Measurements from ENCODE around the gene PPFIA2.

The PPFIA2 gene

DNA sequence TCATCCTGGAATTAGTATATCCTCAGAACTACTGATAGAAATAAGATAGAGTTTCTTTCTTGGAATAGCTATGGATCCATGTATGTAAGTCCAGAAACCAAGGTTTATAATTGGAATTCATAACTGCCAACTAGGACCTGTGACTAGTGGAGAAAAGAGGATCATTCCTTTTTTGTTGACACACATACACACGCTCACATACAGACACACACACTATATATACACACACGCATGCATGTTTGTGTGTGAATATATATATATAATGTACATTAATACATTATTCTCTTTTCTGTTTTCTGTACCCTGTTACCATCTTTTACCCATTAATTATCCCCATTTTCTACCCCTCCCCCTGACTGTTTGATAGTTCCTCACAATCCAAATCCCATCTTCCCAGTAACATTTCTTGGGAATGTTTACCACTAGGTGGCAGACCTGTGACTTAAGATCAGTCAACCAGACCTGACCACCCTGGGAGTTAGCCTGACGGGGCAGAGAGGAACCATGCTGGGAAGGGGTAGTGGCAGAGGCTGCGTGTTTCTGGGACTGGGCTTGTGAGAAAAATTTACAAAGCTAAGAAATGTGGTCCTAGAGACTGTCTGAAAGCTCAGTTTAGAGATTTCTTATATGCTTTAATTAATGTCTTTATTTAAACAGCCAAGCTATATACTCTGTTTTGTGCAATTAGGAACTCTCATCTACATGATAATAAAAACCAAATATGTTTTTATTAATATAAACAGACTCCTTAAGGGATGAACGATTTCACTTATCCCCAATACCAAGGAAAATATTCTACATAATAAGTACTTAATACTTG, 308.0 kb downstream of the PPFIA2 start:
- no peak for DNase-seq (ENCODE audit: low read depth, low spot score)

DNA sequence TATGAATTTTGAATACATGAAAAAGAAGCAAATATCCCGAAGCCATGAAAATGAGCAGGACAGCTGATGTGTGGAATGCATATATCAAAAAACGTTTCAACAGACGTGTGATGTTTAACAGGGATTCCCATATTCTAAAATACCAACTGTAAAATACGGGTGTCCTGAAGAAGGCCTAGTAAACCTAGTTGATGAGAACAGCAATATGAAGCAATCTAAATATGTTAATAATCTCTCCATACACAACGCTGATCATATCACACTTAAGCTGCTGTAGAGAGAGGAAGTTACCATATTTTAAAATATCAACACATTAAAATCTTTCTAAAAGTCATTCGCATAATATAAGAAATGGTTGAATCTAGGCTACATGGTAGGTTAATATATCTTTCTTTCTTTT, 317.5 kb downstream of the PPFIA2 start:
- no peak for DNase-seq (ENCODE audit: low read depth, low spot score)

DNA sequence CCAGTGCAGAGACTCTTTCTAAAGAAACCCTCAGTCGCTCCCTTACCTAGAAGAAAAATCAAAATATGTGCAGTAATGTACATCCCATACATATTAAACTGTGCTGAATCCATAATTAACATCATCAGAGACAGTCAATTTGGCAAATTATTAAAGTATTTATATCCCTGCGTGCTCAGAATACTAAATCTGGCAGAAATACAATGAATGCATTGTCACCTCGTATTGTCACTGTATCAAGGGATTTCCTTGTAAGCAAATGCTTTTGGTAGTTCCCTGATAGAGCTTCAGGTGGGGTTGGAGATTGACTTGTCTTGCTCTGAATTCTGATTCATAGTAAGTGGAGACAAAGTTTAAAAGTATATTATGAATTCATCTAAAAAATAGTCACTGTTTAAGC, 319.1 kb downstream of the PPFIA2 start:
- DNase-seq (ENCODE audit: low read depth, low spot score): no peak

DNA sequence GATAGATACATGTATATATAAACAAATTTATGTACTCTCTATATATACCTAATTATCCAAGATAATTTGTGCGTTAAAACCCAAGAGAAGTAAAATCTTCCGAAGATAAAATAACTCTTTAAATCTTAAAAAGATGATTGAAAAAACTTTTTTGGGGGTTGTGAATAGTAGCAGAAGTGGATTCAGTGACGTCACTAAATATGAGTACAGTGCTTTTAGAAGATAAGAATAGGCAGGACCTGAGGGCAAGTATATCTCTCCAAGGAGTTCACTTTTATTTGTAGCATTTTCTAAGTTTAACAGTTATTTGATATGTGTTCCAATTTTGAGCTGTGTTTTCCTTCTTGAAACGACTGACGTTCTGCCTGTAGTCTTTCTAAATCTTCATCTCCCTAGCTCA, 319.8 kb downstream of the PPFIA2 start:
- no peak for DNase-seq (ENCODE audit: low read depth, low spot score)

DNA sequence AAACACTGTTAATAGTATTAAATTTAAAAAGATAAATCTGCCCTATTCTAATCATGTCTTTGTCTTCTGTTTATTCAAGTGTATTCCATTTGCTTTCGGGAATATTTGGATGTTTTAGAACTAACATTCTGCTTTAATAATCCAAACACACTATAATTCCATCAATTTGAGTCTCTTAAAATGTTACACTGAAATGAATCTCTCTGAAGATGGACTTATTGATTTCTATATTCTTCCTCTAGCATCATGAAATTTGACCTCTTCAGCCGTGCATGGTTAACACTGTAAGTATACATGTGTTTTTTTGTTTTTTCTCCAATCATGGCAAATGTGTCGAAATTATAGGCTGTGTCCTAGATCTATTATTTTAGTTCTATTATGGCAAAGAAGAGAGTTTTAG, 342.1 kb downstream of the PPFIA2 start:
- no peak for DNase-seq (ENCODE audit: low read depth, low spot score)

DNA sequence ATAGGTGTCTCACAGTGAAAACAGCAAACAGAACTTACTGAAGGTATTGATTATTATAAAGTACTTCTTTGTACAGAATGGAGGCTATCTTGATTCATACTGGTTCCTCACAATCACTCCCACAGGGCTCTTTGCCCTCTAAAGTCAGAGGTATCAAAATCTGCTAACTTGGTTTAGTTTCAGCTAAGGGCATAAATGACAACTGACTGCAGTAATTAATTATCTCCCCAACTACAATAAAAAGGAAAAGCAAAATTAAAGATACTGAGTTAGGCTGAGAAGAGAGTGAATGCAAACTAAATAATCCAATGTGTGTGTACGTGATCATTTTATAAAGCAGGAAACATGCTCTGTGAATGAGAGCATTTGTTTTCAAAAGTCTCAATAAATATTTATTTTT, 342.6 kb downstream of the PPFIA2 start:
- DNase-seq (ENCODE audit: low read depth, low spot score): no peak

DNA sequence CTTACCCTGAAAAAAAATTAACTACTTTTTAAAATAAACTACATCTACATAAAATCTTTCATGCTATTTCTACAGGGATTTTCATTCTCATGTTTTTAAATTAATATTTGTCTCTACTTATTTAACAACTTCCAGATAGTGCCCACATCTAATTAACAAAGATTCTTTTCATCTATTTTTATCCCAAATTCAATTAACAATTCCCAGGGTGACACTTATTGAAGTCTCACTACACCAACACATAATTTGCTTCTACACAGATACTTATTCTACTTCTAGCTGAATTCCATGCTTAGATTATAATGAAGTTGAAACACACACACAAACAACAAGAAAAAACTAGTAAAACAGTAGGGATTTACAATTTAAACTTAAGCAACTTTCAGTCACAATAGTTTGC, 344.7 kb downstream of the PPFIA2 start:
- DNase-seq (ENCODE audit: low read depth, low spot score): no peak

DNA sequence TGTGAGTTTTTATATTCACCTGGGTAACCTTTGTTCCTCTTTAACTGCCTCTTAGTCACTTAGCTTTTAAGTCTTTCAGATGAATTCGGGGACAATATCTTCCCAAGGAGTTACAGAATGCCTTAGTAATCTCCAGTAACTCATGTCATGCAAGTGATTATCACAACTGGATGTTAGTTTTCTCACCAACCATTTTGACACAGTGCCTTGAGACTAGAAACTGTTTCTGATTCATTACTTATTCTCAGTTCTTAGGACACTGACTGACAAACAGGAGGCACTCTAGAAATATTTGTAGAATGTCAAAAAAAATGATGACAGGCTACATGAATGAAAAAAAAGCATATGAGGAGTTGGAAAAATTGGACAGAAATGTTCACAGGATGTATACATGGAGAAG, 346.2 kb downstream of the PPFIA2 start:
- no peak for DNase-seq (ENCODE audit: low read depth, low spot score)

DNA sequence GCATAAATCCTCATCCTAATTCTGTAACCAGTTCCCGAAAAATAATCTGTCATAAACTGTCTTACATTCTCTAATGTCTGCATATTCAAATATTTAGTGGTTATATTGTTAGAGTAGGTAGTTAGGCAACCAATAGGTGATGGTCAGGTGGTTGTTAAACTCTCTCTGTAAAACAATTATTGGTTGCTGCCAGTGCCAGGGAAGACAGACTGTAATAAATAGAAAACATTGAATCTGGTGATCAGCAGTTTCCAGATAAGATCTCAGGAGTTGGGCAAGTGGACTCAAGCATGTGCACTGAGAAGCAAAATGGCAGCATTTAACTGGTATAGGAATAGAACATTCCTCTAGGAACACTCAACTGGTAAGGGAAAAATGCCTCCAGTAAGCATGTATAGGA, 355.8 kb downstream of the PPFIA2 start:
- DNase-seq (ENCODE audit: low read depth, low spot score): no peak

DNA sequence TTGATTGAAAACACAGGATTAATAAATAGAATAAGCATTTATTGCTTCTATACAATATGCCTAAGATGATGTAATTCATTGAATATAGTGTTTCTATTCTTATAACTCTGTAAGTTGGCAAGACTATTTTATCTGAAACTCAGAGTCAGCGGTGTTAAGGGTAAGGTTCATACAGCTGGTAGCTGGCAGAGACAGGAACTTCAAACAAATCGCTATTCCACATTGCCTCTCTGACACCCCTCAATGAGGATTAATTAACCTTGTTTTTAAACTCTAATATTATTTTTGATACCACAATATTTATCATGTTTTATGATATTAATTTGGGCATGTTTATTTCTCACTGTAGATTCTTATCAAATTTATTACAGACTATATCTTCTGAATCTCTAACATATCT, 357.9 kb downstream of the PPFIA2 start:
- no peak for DNase-seq (ENCODE audit: low read depth, low spot score)

DNA sequence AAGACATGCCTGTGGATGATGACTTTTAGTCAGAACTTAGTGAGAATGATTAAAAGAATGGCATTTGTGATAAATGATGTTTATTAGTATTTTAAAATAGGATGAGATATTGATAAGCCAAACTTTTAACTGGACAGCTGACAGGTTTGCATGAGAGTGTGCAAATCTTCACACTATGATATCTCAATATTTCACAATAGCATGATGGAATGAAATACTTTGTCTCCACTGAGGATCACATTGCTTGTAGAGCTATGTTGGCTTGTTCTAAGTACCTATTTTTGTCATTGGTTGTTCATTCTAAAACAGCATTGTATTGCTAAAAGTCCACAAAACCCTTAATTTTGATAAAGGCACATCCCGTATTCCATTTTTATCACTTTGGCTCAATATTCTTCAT, 359.1 kb downstream of the PPFIA2 start:
- no peak for DNase-seq (ENCODE audit: low read depth, low spot score)

DNA sequence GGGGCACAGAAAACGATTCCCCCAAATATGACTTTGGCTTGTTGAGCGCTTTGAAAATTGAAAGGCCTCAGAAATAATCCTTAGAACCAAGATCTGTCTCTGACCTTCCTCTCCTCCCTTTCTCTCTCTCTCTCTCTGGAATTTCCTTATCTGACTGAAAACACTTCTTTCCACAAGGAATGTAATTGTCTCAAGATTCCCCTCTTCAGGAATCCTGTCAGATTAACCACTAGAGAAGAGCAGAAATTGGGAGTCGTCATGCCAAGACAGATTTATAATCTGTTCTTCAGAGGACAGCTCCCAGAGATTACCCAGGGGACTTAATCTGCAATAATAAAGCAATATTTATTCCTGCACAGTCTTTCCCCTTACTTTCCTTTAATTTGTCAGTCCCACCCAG, 363.7 kb downstream of the PPFIA2 start:
- no peak for DNase-seq (ENCODE audit: low read depth, low spot score)

DNA sequence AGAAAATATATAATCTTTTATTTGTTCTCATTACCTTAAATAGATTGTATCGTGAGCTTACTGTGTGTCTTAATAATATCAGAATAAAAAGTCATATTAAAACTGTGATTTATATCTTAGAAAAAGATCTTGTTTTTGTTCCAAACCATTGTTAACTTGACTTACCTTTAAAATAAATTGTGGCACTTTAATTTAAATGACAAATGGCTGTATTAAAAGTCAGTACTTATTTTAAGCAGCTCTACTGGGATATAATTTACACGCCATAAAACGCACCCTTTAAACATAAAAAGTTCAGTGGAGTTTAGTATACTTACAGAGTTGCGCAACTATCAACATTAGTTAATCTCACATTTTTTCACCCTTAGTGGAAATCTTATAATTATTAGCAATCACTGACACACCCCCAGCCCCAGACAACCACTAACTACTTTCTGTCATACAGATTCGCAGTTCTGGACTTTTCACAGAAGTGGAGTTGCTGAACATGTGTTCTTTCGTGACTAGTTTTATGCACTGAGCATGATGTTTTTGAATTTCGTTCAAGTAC, 369.5 kb downstream of the PPFIA2 start:
- DNase-seq (ENCODE audit: low read depth, low spot score): no peak

DNA sequence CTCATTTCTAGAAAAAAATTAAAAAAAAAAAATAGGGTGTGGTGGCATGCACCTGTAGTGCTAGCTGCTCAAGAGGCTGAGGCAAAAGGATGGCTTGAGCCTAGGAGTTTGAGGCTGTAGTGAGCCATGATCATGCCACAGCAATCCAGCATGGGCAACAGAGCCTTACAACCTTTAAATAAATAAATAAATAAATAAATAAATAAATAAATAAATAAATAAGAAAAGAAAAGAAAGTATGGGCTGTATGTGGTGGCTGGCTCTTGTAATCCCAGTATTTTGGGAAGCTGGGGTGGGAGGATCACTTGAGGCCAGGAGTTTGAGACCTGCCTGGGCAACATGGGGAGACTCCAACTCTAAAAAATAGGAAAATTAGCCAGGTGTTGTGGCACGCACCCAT, 373.0 kb downstream of the PPFIA2 start:
- DNase-seq (ENCODE audit: low read depth, low spot score): no peak

DNA sequence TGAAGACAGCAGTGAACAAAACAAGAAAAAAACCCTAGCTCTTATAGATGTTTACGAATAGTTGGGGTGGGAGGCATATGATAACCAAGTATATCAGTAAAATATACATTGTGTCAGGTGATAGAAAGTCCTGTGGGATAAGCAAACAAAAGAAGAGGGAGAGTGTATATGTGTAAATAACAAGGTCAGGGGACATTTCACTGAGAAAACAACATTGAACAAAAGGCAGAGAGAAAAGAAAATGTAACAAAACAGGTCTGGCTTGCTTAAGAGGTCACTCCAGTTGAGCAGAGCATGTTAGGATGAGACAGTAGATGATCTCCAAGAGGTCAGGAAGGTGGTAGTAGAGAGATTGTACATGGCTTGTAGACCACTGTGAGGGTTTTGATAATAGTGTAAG, 377.2 kb downstream of the PPFIA2 start:
- no peak for DNase-seq (ENCODE audit: low read depth, low spot score)

DNA sequence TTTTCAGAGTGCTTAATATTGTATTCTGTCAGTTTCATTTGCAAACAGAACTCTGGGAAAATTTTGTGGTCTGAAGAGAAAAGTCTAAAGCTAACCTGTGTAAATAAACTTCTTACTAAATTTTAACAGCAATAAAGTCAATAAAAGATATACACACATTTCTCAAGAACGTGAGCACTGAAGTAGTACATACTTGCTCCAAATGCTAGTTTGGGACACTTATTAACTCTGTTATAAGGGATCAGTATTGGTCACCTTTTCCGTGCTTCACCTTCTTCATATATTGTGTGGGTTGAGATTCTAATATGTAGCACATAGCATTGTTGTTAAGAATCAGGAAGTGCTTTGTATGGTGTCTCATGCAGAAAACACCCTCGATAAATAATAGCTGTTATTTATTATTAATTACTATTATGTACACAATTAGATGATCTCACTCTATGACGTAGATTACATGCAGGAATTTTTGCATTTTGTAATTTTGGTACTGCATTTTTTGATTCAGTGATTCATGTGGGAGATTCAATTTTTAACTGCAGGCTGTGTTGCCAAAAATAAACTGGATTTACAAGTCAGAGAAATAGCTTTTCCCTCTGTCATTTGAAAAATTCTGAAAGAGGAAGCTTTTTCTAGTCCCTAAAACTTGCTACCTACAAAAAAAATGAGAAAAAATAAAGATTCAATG, 380.4 kb downstream of the PPFIA2 start:
- no peak for DNase-seq (ENCODE audit: low read depth, low spot score)

DNA sequence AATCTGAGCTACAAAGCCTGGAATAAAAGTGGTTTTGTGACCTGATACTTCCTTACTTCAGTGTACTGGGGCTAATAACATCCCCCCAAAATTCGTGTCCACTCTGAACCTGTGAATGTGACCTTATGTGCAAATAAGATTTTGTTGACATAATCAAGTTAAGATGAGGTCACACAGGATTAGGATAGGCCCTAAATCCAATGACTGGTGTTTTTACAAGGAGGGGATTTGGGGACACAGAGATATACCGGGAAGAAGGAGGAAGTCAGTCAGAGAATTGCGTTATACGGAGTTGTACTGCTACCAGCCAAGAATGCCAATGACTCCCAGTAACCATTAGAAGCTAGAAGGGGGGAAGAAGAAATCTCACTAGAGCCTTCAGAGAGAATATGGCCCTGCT, 381.4 kb downstream of the PPFIA2 start:
- no peak for DNase-seq (ENCODE audit: low read depth, low spot score)

DNA sequence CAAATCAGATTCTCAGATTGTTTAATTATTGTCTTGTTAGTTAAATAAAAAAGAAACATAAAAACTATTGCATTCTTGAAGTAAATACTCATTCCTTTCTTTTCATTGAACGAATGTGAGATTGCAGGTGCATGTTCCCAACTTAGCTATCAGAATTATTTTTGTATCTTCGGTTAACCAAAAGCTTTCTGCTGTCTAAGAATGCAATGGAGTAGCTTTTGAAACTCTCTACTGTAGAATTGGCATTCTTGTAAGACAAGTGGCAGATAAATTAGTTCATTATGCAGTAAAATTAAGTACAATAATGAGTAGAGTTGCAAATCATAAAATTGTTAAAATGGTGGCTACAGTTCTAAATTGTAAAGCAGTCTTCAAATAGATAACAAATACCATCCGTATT, 383.2 kb downstream of the PPFIA2 start:
- no peak for DNase-seq (ENCODE audit: low read depth, low spot score)

DNA sequence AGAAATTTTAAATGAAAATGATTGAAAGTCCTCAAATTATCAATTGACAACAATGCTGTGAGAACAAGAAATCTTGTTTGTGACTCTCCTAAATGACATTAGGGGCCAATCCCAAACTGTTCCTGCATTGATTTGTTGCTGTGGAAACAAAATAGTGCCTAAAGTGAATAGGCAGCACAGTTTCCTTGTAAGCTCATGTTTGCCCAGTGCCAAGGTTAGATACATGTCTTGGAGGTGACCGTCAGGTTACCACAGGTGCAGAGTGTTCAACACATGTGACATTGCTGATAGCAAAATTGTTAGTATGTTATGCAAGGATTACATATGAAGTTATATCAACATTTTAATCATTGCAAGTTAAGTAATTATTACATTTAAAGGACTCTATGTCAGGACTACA, 388.7 kb downstream of the PPFIA2 start:
- DNase-seq (ENCODE audit: low read depth, low spot score): no peak

DNA sequence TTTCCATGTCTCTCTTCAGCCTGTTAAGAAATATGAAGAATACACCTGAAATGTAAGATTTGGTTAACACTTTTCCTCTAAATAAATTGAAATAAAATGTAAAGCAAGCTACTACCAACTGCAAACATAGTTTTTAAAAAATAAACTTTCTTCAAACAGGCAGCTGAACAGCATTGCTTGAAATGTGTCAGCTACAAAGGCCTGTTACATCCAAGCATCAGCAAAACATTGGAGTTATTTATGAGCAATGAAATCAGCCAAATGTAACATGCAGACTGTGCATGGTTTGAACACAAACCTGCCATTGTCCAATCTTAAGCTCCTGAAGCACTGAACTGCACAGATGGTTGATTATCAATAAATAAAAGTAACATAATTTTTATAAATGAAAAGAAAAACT, 390.0 kb downstream of the PPFIA2 start:
- no peak for DNase-seq (ENCODE audit: low read depth, low spot score)

DNA sequence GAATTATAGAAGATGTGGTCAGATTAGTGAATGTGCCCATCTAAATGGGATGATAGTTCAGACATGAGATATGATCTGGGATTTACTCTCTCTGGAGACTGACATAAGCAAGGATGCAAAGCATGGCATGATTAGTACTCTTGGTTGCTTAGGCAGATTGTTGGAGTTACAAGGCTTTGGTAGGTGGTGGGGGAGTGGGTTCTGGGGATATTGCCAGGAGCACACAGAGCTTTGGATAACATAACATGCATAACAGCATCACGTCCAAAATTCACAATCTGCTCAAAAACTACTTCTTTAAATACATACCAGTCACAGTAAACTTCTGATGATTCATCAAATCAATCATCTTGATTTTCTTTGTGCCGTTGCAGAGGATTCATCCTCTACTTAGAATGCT, 393.9 kb downstream of the PPFIA2 start:
- DNase-seq (ENCODE audit: low read depth, low spot score): no peak

DNA sequence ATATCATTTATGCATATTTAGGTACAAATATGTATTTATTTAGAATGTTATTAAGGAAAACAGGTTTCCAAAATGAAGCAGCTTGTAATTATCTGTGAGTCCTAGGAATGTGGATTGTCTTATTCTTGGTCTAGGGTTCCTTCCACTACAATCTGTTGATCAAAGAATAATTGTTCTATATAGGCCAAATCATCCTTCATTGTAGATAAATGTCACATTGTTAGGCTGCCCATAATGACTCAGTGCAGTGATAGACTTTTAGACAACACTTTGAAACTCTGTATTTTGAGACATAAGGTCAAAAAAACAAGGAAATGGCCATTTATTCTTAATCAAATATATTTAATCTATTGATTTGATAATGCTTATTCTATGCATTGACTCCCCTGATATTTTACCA, 398.2 kb downstream of the PPFIA2 start:
- no peak for DNase-seq (ENCODE audit: low read depth, low spot score)

DNA sequence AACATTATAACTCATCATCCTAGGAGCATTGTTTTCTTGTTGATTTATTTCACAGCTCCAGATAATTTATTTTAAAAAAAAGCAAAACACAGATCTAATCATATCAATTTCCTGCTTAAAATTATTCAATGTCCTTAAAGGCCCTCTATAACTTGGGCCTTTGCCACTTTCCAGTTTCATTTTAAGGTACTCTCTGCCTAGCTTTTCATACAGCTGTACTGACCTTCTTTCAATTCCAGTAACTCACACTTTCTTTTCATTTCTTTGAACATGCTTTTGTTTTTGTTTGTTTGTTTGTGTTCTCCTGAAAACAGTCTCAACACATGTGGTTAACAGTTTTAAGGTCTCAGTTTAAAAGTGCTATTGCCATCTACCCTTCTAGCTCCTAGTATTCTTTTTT, 399.4 kb downstream of the PPFIA2 start:
- no peak for DNase-seq (ENCODE audit: low read depth, low spot score)
